ENCODE results near the gene ZMIZ1.

The ZMIZ1 gene

GRCh38 chr10:79067241-79068202 lies 1.2 kb upstream of the ZMIZ1 start:
- peak; percentile 77 for DNase-seq

- DNase-seq, result no peak
These were observed 584 bp upstream of the ZMIZ1 start for GRCh38 chr10:79068203-79068561.

GRCh38 chr10:79069325-79070080 lies 737 bp downstream of the ZMIZ1 start:
- peak; percentile 30 for DNase-seq

DNA sequence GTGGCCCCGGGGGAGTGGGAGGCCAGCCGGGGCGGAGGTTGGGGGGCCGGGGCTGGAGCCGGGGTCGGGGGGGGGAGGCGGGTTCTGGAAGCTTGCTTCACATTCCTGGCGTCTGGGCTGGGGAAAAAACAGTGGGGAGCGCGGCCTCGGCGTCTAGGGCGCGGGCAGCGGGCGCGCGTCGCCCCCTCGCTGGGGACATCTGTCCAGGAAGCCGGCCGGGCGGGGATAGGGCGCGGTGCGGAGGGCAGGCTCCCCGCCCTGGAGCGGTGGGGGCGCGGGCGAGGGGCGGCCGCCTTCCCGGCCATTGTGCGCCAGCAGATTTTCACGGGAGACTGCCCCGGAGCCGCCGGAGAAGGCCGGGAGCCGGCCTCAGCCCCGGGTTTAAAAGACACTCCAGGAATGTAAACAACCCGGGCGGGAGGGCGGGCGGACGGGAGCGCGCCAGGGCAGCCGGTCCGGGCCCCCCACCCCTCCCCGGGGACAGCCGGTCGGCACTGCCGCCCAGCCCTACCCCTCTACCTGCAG lies 1.4 kb downstream of the ZMIZ1 start:
- no peak for DNase-seq

DNA sequence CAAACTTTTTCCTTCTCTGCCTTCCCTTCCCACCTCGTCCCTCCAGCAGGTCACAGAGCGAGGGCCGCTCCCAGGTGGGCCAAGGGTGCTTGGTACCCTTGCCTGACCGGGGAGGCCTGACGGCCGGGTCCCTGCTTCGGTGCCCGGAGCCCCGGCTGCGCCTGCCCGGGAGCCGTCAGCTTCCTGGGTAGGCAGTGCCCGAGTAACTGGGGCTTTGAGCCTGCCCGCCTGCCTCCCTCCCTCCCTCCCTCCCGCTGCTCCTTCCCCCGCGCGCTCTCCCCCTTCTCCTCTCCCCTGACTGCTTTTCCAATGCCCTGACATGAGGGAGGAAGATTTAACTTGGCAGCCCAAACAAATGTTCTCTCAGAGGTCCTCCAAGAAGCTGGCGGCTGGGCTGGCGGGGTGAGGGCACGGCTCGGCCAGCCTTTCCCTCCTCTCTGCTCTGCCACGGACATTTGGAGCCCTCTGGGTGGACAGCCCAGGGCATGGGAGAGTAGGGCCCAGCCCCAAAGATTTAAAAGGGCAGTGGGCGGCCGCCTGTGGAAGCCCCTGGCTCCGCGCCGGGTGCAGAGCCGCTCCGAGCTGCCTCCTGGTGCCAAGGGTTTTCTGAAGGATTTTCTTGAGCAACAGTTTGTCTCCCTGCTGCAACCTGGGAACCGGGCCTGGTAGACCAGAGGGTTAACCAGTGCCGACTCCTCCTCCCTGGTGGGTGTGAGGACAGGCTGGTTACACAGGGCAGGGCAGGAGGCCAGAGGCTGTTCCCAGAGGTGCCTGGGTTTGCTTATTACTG lies 2.0 kb downstream of the ZMIZ1 start:
- peak; percentile 19 for DNase-seq

GRCh38 chr10:79071396-79071923 lies 2.7 kb downstream of the ZMIZ1 start:
- DNase-seq, result no peak

DNA sequence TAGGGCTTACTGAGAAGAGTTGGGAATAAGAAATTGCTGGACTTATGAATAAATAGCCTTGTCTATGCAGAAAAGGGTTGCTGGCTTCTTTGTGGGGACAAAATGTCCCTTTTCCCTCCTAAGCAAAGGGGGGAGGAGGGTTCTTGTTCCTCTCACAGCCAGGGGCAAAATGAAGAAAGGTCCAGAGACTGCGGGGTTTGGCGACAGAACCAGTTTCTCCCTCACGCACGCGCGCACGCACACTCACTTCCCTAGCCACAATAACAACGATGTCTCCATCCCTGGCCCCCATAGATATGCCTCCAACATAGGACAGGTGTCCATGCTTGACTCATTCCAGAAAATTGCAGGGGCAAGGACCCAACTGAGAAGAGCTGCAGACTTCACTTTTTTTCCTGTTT lies 3.3 kb downstream of the ZMIZ1 start:
- DNase-seq, result no peak

GRCh38 chr10:79072994-79073645 lies 4.4 kb downstream of the ZMIZ1 start:
- no peak for DNase-seq

DNA sequence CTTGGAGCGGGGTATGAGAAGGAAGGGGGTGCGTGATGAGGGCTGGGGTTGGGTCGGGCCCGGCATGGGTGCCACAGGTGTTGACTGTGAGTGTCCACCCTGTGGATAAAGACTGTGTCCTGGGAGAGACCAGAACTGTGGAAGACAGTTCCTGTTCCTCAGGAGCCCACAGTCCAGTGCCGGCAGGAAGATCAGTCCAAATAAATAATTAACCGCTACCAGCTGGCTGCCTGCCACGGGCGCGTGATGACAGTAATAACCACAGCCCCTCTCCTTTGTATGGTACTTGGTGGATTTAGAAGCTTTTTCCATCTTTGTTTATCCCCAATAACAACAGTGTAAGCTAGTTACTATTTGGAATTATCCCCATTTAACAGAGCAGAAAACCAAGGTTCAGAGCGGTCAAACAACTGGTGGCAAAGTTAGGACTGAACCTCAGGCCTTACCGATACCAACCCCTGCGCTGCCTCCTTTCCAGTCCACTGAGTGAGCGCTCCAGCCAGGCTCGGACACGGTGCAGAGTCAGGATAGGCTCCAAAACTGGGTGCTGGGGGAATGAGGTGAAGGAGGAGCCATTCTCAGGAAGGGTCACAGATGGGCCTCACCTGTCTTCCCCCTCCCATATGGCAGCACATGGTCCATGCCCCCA lies 5.1 kb downstream of the ZMIZ1 start:
- no peak for DNase-seq

GRCh38 chr10:79074732-79075131 lies 6.0 kb downstream of the ZMIZ1 start:
- no peak for DNase-seq

DNA sequence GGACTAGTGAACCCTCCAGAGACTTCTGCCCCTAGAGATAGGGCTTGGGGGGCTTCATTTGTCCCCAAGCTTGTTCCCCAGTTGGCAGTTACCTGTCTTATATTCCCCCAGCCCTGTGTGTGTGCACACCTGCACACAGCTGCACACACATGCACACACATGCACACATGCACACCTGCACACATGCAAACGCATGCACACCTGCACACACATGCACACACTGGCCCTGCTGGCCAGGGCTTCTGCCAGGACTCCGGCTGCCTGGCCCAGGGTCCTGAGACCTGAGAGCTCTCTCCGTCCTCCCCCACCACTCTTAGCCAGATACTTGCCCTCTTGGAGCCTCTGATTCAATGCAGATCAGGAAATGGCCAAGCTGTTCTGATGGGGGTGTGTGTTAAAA lies 6.7 kb downstream of the ZMIZ1 start:
- DNase-seq, result no peak

DNA sequence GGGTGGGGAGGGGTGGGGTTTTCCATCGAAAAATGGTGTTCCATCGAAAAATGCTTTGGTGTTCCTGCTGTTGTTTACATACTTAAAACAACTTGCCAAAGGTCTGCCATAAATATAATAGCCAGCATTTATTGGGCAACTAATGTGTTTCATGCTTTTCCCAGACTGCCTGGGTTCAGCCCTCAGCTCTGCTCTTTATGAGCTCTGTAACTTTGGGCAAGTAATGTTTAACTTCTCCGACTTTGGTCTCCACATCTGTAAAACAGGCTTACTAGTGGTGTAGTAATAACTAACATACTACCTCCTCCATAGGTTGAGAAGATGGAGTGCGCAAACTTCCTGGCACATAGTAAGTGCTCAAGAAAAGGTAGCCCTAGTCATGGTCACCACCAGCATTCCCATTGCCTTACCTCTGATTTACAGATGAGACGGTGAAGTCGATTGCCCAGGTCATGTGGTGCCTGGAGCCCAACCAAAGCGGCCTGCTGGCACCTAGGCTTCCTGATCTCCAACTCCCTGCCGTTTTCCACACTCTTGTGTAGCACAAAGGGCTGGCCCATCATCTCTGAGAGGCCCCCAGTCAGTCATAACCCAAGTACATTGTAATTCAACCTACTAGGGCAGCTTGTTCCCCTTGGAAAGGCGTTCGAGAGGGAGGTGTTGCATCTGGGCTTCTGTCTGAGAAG lies 8.9 kb downstream of the ZMIZ1 start:
- no peak for DNase-seq

DNA sequence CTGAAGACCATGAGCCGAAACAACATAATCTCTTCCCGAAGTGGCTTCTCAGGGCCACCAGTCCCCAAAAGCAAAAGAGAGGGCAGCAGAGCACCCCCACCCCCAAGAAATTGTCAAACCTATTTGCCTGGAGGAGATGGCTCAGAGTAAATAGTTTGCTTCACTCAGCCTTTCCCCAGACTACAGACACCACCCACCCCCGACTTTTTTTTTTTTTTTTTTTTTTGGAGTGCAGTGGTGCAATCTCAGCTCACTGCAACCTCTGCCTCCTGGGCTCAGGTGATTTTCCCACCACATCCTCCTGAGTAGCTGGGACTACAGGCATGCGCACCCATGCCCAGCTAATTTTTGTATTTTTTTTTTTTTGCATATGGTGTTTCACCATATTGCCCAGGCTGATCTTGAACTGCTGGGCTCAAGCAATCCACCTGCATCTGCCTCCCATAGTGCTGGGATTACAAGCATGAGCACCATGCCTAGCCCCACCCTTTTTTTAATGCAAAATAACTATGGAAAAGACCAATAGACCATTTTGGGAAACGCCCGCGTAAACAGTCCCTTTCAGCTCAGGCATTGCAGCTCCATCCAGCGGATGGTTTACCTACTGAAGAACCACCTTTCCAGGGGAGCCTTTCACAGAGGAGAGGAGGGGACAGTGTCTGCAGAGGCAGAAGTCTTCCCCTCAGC lies 9.7 kb downstream of the ZMIZ1 start:
- DNase-seq, result no peak

DNA sequence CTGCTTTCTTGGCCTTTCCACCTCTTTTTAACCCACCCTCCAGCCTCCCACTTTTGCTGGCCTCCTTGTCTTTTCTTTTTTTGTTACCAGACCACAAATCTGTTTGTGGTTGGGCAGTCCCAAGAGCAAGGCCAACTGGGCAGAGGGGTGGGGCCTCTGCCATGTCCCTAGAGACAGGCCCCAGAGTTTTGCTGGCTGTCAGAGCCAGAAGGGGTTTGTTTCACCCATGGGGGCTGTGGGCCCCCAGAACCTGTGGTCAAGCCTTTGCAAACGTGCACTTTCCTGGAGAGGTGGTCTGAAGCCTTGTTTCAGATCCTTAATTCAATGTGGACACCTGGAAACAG lies 10.3 kb downstream of the ZMIZ1 start:
- no peak for DNase-seq

GRCh38 chr10:79079490-79080355 lies 11.0 kb downstream of the ZMIZ1 start:
- no peak for DNase-seq

DNA sequence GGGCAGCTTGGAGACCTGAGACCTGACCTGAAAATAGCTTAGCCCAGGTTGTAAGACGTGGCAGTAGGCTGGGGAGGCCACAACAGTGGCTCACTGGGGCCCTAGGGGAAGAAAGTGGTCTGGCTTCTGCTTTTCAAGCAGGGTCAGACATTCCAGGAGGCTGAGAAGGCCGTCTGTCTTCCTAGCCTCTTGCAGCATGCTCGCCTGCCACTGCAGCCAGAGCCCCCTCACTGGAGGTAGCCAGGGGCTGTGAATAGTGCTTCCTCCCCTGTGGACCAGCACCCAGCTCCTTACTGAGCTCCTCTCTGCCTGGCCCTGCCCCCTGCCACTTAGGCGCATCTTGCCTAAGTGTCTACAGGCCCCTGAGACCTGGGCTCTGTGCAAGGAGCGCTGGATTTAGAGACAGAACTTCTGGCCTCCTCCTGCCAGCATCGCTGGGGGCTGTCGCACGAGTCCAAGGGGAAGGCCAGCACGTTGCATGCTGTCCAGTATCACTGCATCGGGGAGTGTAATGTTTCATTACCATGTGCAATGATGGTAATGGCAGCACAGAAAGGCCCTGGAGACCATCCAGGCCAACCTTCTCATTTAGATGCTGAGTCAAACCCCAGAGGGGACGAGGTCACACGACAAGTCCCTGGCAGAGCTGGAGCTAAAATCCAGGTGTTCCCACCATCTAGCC lies 12.7 kb downstream of the ZMIZ1 start:
- DNase-seq, result no peak

- DNase-seq, result no peak
These were observed 13.2 kb downstream of the ZMIZ1 start for GRCh38 chr10:79082035-79082373.

GRCh38 chr10:79082631-79083596 lies 14.1 kb downstream of the ZMIZ1 start:
- DNase-seq, result no peak
